Loucy (cell line): ENCODE data around the gene ZFHX2.

Experiments
- H2AFZ ChIP-seq: fragments of 200-600 bp; sonication (generic); 2 replicates; pipeline ENCODE4 v1.6.0; 2016; ENCODE audit warnings: antibody characterized with exemption, mild to moderate bottlenecking, low read length, moderate library complexity
- H3F3A ChIP-seq: fragments of 200-600 bp; 2 replicates; pipeline ENCODE4 v1.6.0; 2016; ENCODE audit warnings: antibody characterized with exemption, low read depth, mild to moderate bottlenecking
- H3K27me3 ChIP-seq: fragments of 200-600 bp; sonication (generic); 2 replicates; pipeline ENCODE4 v1.6.1; 2014; ENCODE audit warnings: low read length, mild to moderate bottlenecking; ENCODE audit not compliant: insufficient read depth, poor library complexity, severe bottlenecking
- H3K36me3 ChIP-seq: fragments of 200-600 bp; sonication (generic); 2 replicates; pipeline ENCODE4 v1.6.1; 2016; ENCODE audit warnings: low read length; ENCODE audit not compliant: insufficient read depth
- H3K4me1 ChIP-seq: fragments of 200-600 bp; sonication (generic); 2 replicates; pipeline ENCODE4 v1.5.1; 2014; ENCODE audit warnings: low read length, mild to moderate bottlenecking; ENCODE audit not compliant: insufficient read depth, poor library complexity, severe bottlenecking
- H3K4me2 ChIP-seq: fragments of 200-600 bp; sonication (generic); 2 replicates; pipeline ENCODE4 v1.6.0; 2014; ENCODE audit warnings: antibody characterized with exemption, low read length, low read depth, mild to moderate bottlenecking; ENCODE audit not compliant: poor library complexity, severe bottlenecking
- H3K4me3 ChIP-seq: fragments of 200-600 bp; sonication (generic); 2 replicates; pipeline ENCODE4 v1.5.1; 2014; ENCODE audit warnings: low read length, mild to moderate bottlenecking, mixed read lengths; ENCODE audit not compliant: poor library complexity, severe bottlenecking
- H3K79me2 ChIP-seq: fragments of 200-600 bp; sonication (generic); 2 replicates; pipeline ENCODE4 v1.6.1; 2014; ENCODE audit warnings: low read length; ENCODE audit not compliant: insufficient read depth
- H3K9ac ChIP-seq: fragments of 200-600 bp; sonication (generic); 2 replicates; pipeline ENCODE4 v1.6.0; 2014; ENCODE audit warnings: mild to moderate bottlenecking, low read depth, low read length, moderate library complexity; ENCODE audit not compliant: poor library complexity, severe bottlenecking
- H3K9me2 ChIP-seq: fragments of 200-600 bp; sonication (generic); replicated peaks from 2 replicates; pipeline ENCODE4 v1.6.1; 2016; ENCODE audit warnings: low read depth, low read length, mixed read lengths
- H3K9me3 ChIP-seq: fragments of 200-600 bp; sonication (generic); 2 replicates; pipeline ENCODE4 v1.6.1; 2014; ENCODE audit warnings: mild to moderate bottlenecking, antibody characterized with exemption, low read length, low read depth; ENCODE audit not compliant: insufficient read depth
- H4K20me1 ChIP-seq: fragments of 200-600 bp; sonication (generic); 2 replicates; pipeline ENCODE4 v1.6.0; 2014; ENCODE audit warnings: antibody characterized with exemption, low read length, mild to moderate bottlenecking; ENCODE audit not compliant: insufficient read depth, poor library complexity, severe bottlenecking
- CTCF ChIP-seq: fragments of 200-600 bp; sonication (generic); conservative IDR thresholded peaks from 2 replicates; pipeline ENCODE4 v1.5.1; 2014; ENCODE audit warnings: mild to moderate bottlenecking, antibody characterized with exemption, low read length
- EZH2phosphoT487 ChIP-seq: fragments of 200-600 bp; IDR thresholded peaks from 2 replicates; pipeline ENCODE4 v1.6.1; 2018; ENCODE audit warnings: antibody characterized with exemption, mild to moderate bottlenecking, moderate library complexity, borderline replicate concordance

ZFHX2 gene

GRCh38 chr14:23532658-23533057, 18.9 kb downstream of the ZFHX2 start:
- Histone ChIP-seq H3K9me3 (no peaks in the 10 kb centered on the region), H3K9me2 (no peaks in the 10 kb centered on the region), H3K4me3 (no peak overlapping the region), H3K36me3 (no peaks in the 10 kb centered on the region), H3F3A (no peaks in the 10 kb centered on the region), H3K4me1 (peaks cover 11% of the 10 kb centered on the region), H3K9ac (no peak overlapping the region), H3K27me3 (no peaks in the 10 kb centered on the region), H2AFZ (no peak overlapping the region), H4K20me1 (no peaks in the 10 kb centered on the region), H3K4me2 (no peak overlapping the region), H3K79me2 (no peaks in the 10 kb centered on the region)
- no peak for TF ChIP-seq EZH2phosphoT487

GRCh38 chr14:23531391-23531790, 20.2 kb downstream of the ZFHX2 start:
- Histone ChIP-seq H3K79me2 (no peaks in the 10 kb centered on the region), H3F3A (no peaks in the 10 kb centered on the region), H3K27me3 (no peaks in the 10 kb centered on the region), H3K9me3 (no peaks in the 10 kb centered on the region), H3K9me2 (no peaks in the 10 kb centered on the region), H4K20me1 (no peaks in the 10 kb centered on the region), H3K4me3 (no peak overlapping the region), H3K36me3 (no peaks in the 10 kb centered on the region), H3K4me1 (peaks cover 11% of the 10 kb centered on the region), H2AFZ (no peak overlapping the region), H3K9ac (peak overlapping the region; percentile 19), H3K4me2 (no peak overlapping the region)
- TF ChIP-seq EZH2phosphoT487 (no peak), CTCF (no peak)

- H3K79me2 ChIP-seq: no peaks in the 10 kb centered on the region
- no peaks in the 10 kb centered on the region for H3K9me2 ChIP-seq
- no peak for TF ChIP-seq CTCF
- no peak for TF ChIP-seq EZH2phosphoT487
- H3K9ac ChIP-seq: peak overlapping the region; percentile 19
- no peaks in the 10 kb centered on the region for H4K20me1 ChIP-seq
- no peaks in the 10 kb centered on the region for H3K36me3 ChIP-seq
- H3F3A ChIP-seq: no peaks in the 10 kb centered on the region
- H3K4me3 ChIP-seq: no peak overlapping the region
- H2AFZ ChIP-seq: peak overlapping the region; percentile 50
- H3K27me3 ChIP-seq: no peaks in the 10 kb centered on the region
- no peaks in the 10 kb centered on the region for H3K9me3 ChIP-seq
- peaks cover 11% of the 10 kb centered on the region for H3K4me1 ChIP-seq
- H3K4me2 ChIP-seq: peak overlapping the region; percentile 31
These were observed 21.1 kb downstream of the ZFHX2 start for GRCh38 chr14:23530375-23531055.

- Histone ChIP-seq H3K4me3 (no peak overlapping the region), H3K79me2 (no peaks in the 10 kb centered on the region), H3K36me3 (no peaks in the 10 kb centered on the region), H3K9me3 (no peaks in the 10 kb centered on the region), H3K4me2 (no peak overlapping the region), H3K4me1 (peaks cover 11% of the 10 kb centered on the region), H2AFZ (no peak overlapping the region), H3K27me3 (no peaks in the 10 kb centered on the region), H3K9ac (no peak overlapping the region), H3K9me2 (no peaks in the 10 kb centered on the region), H3F3A (no peaks in the 10 kb centered on the region), H4K20me1 (no peaks in the 10 kb centered on the region)
- TF ChIP-seq EZH2phosphoT487: no peak
- TF ChIP-seq CTCF: no peak
These were observed 22.5 kb downstream of the ZFHX2 start for GRCh38 chr14:23529016-23529415.
